ENCODE data around the gene ISY1. TPM values are rescaled to one million over a fixed set of nuclear protein-coding genes. Genes with fewer than 3 reads are reported as not detected.
"Not testable (repeated sequence)": the region's sequence is repeated elsewhere in the genome, so short reads cannot be mapped to it uniquely, and the experiment has no call there.

ISY1 gene
- total RNA-seq, 1 donor from 2014 or later, result 31.9 TPM

GRCh38 chr3:129104051-129104450, 56.8 kb downstream of the ISY1 start:
- no peak for DNase-seq (ENCODE audit: low spot score)

GRCh38 chr3:129103296-129103695, 57.6 kb downstream of the ISY1 start:
- intact Hi-C loops (cut with DNase I), result no loop called here
- DNase-seq (ENCODE audit: low spot score) (no peak), ATAC-seq (no peak)

More at GRCh38 chr3:129104051-129104450, 56.8 kb downstream of the ISY1 start:
- intact Hi-C loops (cut with DNase I), result no loop called here
- no peak for ATAC-seq

- ATAC-seq (no peak), DNase-seq (ENCODE audit: low spot score) (no peak)
- intact Hi-C loops (cut with DNase I), result no loop called here
Observed at GRCh38 chr3:129101370-129102138, 59.3 kb downstream of the ISY1 start.

- DNase-seq (ENCODE audit: low spot score) (no peak), ATAC-seq (no peak)
- intact Hi-C loops (cut with DNase I), result no loop called here
Observed at GRCh38 chr3:129100274-129100673, 60.6 kb downstream of the ISY1 start.

- DNase-seq (ENCODE audit: low spot score) (no peak), ATAC-seq (no peak)
- intact Hi-C loops (cut with DNase I), result no loop called here
Observed at GRCh38 chr3:129095285-129095684, 65.6 kb downstream of the ISY1 start.

- ATAC-seq, result peak; percentile 14
Observed at GRCh38 chr3:129088312-129088711, 72.6 kb downstream of the ISY1 start.

GRCh38 chr3:129087904-129088303, 73.0 kb downstream of the ISY1 start:
- intact Hi-C loops (cut with DNase I); DNase-seq (ENCODE audit: low spot score): not testable (repeated sequence)
- ATAC-seq, result peak; percentile 94

More at GRCh38 chr3:129088312-129088711, 72.6 kb downstream of the ISY1 start:
- DNase-seq (ENCODE audit: low spot score); intact Hi-C loops (cut with DNase I): not testable (repeated sequence)

- intact Hi-C loops (cut with DNase I), result no loop called here
- no peak for DNase-seq (ENCODE audit: low spot score)
- peak; percentile 83 for ATAC-seq
Observed at GRCh38 chr3:129087138-129087702, 73.6 kb downstream of the ISY1 start.

- intact Hi-C loops (cut with DNase I), result no loop called here
- DNase-seq (ENCODE audit: low spot score), result no peak
- no peak for ATAC-seq
Observed at GRCh38 chr3:129085818-129086217, 75.0 kb downstream of the ISY1 start.

GRCh38 chr3:129085165-129085715, 75.6 kb downstream of the ISY1 start:
- DNase-seq (ENCODE audit: low spot score) (no peak), ATAC-seq (no peak)
- intact Hi-C loops (cut with DNase I), result no loop called here

GRCh38 chr3:129084501-129084900, 76.4 kb downstream of the ISY1 start:
- intact Hi-C loops (cut with DNase I), result no loop called here
- ATAC-seq (no peak), DNase-seq (ENCODE audit: low spot score) (no peak)

GRCh38 chr3:129082026-129082425, 78.8 kb downstream of the ISY1 start:
- intact Hi-C loops (cut with DNase I), result no loop called here
- DNase-seq (ENCODE audit: low spot score), result no peak
- no peak for ATAC-seq

GRCh38 chr3:129081503-129081902, 79.4 kb downstream of the ISY1 start:
- DNase-seq (ENCODE audit: low spot score), result no peak
- intact Hi-C loops (cut with DNase I), result no loop called here
- ATAC-seq, result no peak

- no peak for DNase-seq (ENCODE audit: low spot score)
- ATAC-seq, result no peak
- intact Hi-C loops (cut with DNase I), result no loop called here
Observed at GRCh38 chr3:129078510-129078909, 82.4 kb downstream of the ISY1 start.

Other genes starting within 250 kb of the ISY1 start
- 1.2 TPM for gene CFAP92, start 167.0 kb downstream of the ISY1 start, total RNA-seq
- 1.6 TPM for gene EFCC1, start 159.8 kb downstream of the ISY1 start, total RNA-seq
- gene GP9, start 100.3 kb downstream of the ISY1 start, total RNA-seq, result 0.53 TPM
- 17.9 TPM for gene RAB43, start 39.3 kb downstream of the ISY1 start, total RNA-seq
- gene CNBP, start 22.8 kb upstream of the ISY1 start, total RNA-seq, result 321 TPM
- gene COPG1, start 88.5 kb upstream of the ISY1 start, total RNA-seq, result 111 TPM
- gene HMCES, start 117.8 kb upstream of the ISY1 start, total RNA-seq, result 36.6 TPM